Spleen (tissue), 11 donors: ENCODE data around the gene USP32. TPM values are rescaled to one million over a fixed set of nuclear protein-coding genes. Genes with fewer than 3 reads are reported as not detected.

Source experiments
- DNase-seq: peaks from one replicate; pipeline ENCODE4 v3.0.0-alpha.2; 2020
- H3K27ac ChIP-seq, 8 donors: fragments of 200-600 bp; sonication (generic) in 7 of 8; 1 replicate in 4 of 8; 2 replicates in 4 of 8; pipeline versions ENCODE4 v1.5.0 to v1.8.0; 2016 to 2021; ENCODE audit warnings: inconsistent platforms in 4 of 8, mild to moderate bottlenecking in 4 of 8, moderate library complexity in 1 of 8
- H3K27me3 ChIP-seq, 7 donors: fragments of 200-600 bp; sonication (generic) in 6 of 7; replicated peaks in 1 of 7; 1 replicate in 4 of 7; 2 replicates in 3 of 7; pipeline versions ENCODE4 v1.5.0 to v1.8.0; 2016 to 2021; ENCODE audit warnings: inconsistent platforms in 3 of 7, mild to moderate bottlenecking in 1 of 7
- H3K36me3 ChIP-seq, 6 donors: fragments of 200-600 bp; sonication (generic) in 5 of 6; 1 replicate in 4 of 6; 2 replicates in 2 of 6; pipeline versions ENCODE4 v1.5.0 to v1.8.0; 2016 to 2021; ENCODE audit warnings: inconsistent platforms in 2 of 6
- H3K4me1 ChIP-seq, 6 donors: fragments of 200-600 bp; sonication (generic) in 5 of 6; 1 replicate in 3 of 6; 2 replicates in 3 of 6; pipeline versions ENCODE4 v1.5.0 to v1.8.0; 2016 to 2021; ENCODE audit warnings: inconsistent platforms in 3 of 6
- H3K4me3 ChIP-seq, 8 donors: fragments of 200-600 bp; sonication (generic) in 7 of 8; 1 replicate in 4 of 8; 2 replicates in 4 of 8; pipeline versions ENCODE4 v1.5.0 to v1.8.0; 2016 to 2021; ENCODE audit warnings: inconsistent platforms in 4 of 8, mild to moderate bottlenecking in 4 of 8, moderate library complexity in 2 of 8
- H3K9me3 ChIP-seq, 8 donors: fragments of 200-600 bp; sonication (generic) in 7 of 8; 1 replicate in 4 of 8; 2 replicates in 4 of 8; pipeline versions ENCODE4 v1.5.0 to v1.8.0; 2016 to 2021; ENCODE audit warnings: inconsistent platforms in 4 of 8
- CTCF ChIP-seq, 11 experiments: fragments of 200-600 bp in 7 of 11; fragments of 450-650 bp in 4 of 11; sonication (generic) in 4 of 11; IDR thresholded peaks in 8 of 11; conservative IDR thresholded peaks in 3 of 11; 1 replicate in 7 of 11; 2 replicates in 4 of 11; pipeline versions ENCODE4 v1.4.0 to v1.8.0; 2016 to 2021; ENCODE audit warnings: antibody characterized with exemption in 11 of 11, inconsistent platforms in 4 of 11, mild to moderate bottlenecking in 1 of 11
- POLR2A ChIP-seq, 3 donors: fragments of 450-650 bp; IDR thresholded peaks; one replicate each; pipeline ENCODE4 v1.5.1; 2017; ENCODE audit warnings: antibody characterized with exemption in 3 of 3, mild to moderate bottlenecking in 1 of 3
- POLR2AphosphoS5 ChIP-seq, 3 donors: sonication (generic); formaldehyde crosslinking; IDR thresholded peaks; one replicate each; pipeline ENCODE4 v1.5.1; 2017; ENCODE audit warnings: antibody characterized with exemption in 3 of 3
- WGBS, 5 donors: extraction: QIAGEN DNeasy Blood & Tissue Kit in 3 of 5; methylation state at CpG; one replicate each; pipeline versions ENCODE4 v1.1.5 to v1.1.7; 2013 to 2018; 5-methylcytosine and 5-hydroxymethylcytosine counted together
- intact Hi-C: fragments of 100-400 bp; cut with DNase I; formaldehyde crosslinking; loops from one replicate; pipeline ENCODE4 v1.15.0; 2023; ENCODE audit warnings: low total_unique reads
- polyA plus RNA-seq, 3 donors: library from polyadenylated mRNA; stranded (reverse); fragments of 200-250 nt; gene quantifications; one replicate each; pipeline ENCODE4 v1.2.1, GENCODE V29; 2013
- total RNA-seq, 7 donors: library from RNA; depleted of rRNA in 3 of 7; stranded (reverse); fragments of >200 nt in 3 of 7; fragmentation: NEBNext Ultra II Directional in 4 of 7; extraction: Animal tissue kit (Norgen Biotek cat#: 25700) in 4 of 7; gene quantifications; one replicate each; pipeline versions ENCODE4 v1.1.0 to v1.2.1, GENCODE V29; 2016 to 2021
- donor health status: healthy with polysubstance abuse.
- donor health status: DM: no; HTN: no; CAD: no; lungs with moderate emphysema.
- donor health status: DM: no; HTN: no; CAD: no.
- donor health status: Bipolar disorder and iron deficiency.
- donor health status: healthy.
- donor health status: DM: no; HTN: no; CAD: no.
- donor health status: DM: yes; HTN: yes; CAD: no.

The USP32 gene
- total and polyA plus RNA-seq, 10 donors: 7.3 to 115 (median 79.8) TPM

GRCh38 chr17:60153606-60154390, 238.1 kb downstream of the USP32 start:
- Histone ChIP-seq H3K9me3 (no peaks in the 10 kb centered on the region), H3K27me3 (peaks cover 6 to 97% (median 32%) of the 10 kb centered on the region in 7 donors), H3K27ac (no peak overlapping the region), H3K4me1 (peaks cover 8 to 38% (median 20%) of the 10 kb centered on the region in 6 donors), H3K4me3 (no peak overlapping the region), H3K36me3 (peaks cover 0 to 31% (median 0%) of the 10 kb centered on the region in 6 donors)
- TF ChIP-seq POLR2A (IDR thresholded peaks at IDR 0.05) (no peak), CTCF (IDR thresholded peaks at IDR 0.05 in 8 of 11, conservative IDR thresholded peaks at IDR 0.05 in 3 of 11) (no peak), POLR2AphosphoS5 (IDR thresholded peaks at IDR 0.05) (no peak)
- 74 to 87% (median 78%) methylated on average over 10 to 12 of the region's 12 CpGs for WGBS, 5 donors
- peak; percentile 55 for DNase-seq
- intact Hi-C loops: no loop called here

- Histone ChIP-seq H3K27ac (peak overlapping the region in 7 of 8 donors; percentile 64 to 92 (median 83)), H3K36me3 (peaks cover 0 to 6% (median 0%) of the 10 kb centered on the region in 6 donors), H3K4me3 (peak overlapping the region in 4 of 8 donors; percentile 39 to 63 (median 46)), H3K27me3 (peaks cover 6 to 97% (median 51%) of the 10 kb centered on the region in 7 donors), H3K9me3 (no peaks in the 10 kb centered on the region), H3K4me1 (peaks cover 8 to 56% (median 20%) of the 10 kb centered on the region in 6 donors)
- intact Hi-C loops: no loop called here
- DNase-seq: no peak
- TF ChIP-seq POLR2AphosphoS5 (IDR thresholded peaks at IDR 0.05) (no peak), CTCF (IDR thresholded peaks at IDR 0.05 in 8 of 11, conservative IDR thresholded peaks at IDR 0.05 in 3 of 11) (no peak), POLR2A (IDR thresholded peaks at IDR 0.05) (no peak)
- WGBS, 5 donors: 21 to 36% (median 26%) methylated on average over 5 of the region's 5 CpGs
These were observed 240.6 kb downstream of the USP32 start for GRCh38 chr17:60151355-60151754.

GRCh38 chr17:60149691-60150582, 242.0 kb downstream of the USP32 start, which contains the start of gene CA4:
Gene CA4 (plus strand): TSS chr17:60149973. CDS start chr17:60150035, 62 bp downstream.
- Histone ChIP-seq H3K27ac (peak within 1 kb of the TSS in 7 of 8 donors; percentile 64 to 92 (median 83)), H3K4me3 (peak within 1 kb of the TSS; percentile 8 to 63 (median 32)), H3K4me1 (peaks cover 8 to 62% (median 20%) of the 10 kb centered on the region in 6 donors), H3K9me3 (no peaks in the 10 kb centered on the region), H3K36me3 (no peaks in the 10 kb centered on the region), H3K27me3 (peaks cover 6 to 100% (median 51%) of the 10 kb centered on the region in 7 donors)
- WGBS, 5 donors: 3 to 6% (median 5%) methylated on average over 34 to 81 of the region's 81 CpGs
- intact Hi-C loops: loop anchor here (10.0 kb wide), 1 partner anchor 285 kb away; no protein-coding TSS in a partner anchor
- DNase-seq: peak; percentile 85
- TF ChIP-seq POLR2A (IDR thresholded peaks at IDR 0.05): no peak
- no peak for TF ChIP-seq CTCF (IDR thresholded peaks at IDR 0.05 in 8 of 11, conservative IDR thresholded peaks at IDR 0.05 in 3 of 11)
- peak in 1 of 3 donors; percentile 23 for TF ChIP-seq POLR2AphosphoS5 (IDR thresholded peaks at IDR 0.05)
